Right lung (tissue), 5 donors: ENCODE data around the gene CRISPLD2. TPM values are rescaled to one million over a fixed set of nuclear protein-coding genes. Genes with fewer than 3 reads are reported as not detected.

Experiments used
- DNase-seq, 2 donors: peaks; one replicate each; pipeline ENCODE4 v3.0.0-alpha.2; 2013
- polyA plus RNA-seq, 5 donors: library from polyadenylated mRNA; unstranded; fragments of 120-200 nt; gene quantifications; one replicate each; pipeline versions ENCODE4 v1.2.1 to v1.2.3, GENCODE V29; 2013; ENCODE audit warnings: inconsistent platforms in 1 of 5, low replicate concordance in 1 of 5; ENCODE audit not compliant: insufficient read length in 5 of 5, insufficient read depth in 1 of 5

The CRISPLD2 gene
- polyA plus RNA-seq, 5 donors, result 12.0 to 33.8 (median 20.6) TPM

GRCh38 chr16:84953190-84953746 is 133.5 kb downstream of the CRISPLD2 start:
- no peak for DNase-seq

- no peak for DNase-seq
Observed at GRCh38 chr16:84955427-84955826, 135.6 kb downstream of the CRISPLD2 start.

- no peak for DNase-seq
Observed at GRCh38 chr16:84957192-84957591, 137.4 kb downstream of the CRISPLD2 start.

- DNase-seq, result no peak
Observed at GRCh38 chr16:84957792-84958191, 138.0 kb downstream of the CRISPLD2 start.

Other genes with a start within 250 kb of the CRISPLD2 start
- 100 to 1,000 TPM in 4 of 5 donors, 10 to 100 TPM in 1; 97.5 to 155 (median 115) TPM for gene COTL1, start 201.9 kb upstream of the CRISPLD2 start, polyA plus RNA-seq
- 10 to 100 TPM; 18.6 to 28.3 (median 24.9) TPM for gene KLHL36, start 171.5 kb upstream of the CRISPLD2 start, polyA plus RNA-seq
- gene USP10, start 120.0 kb upstream of the CRISPLD2 start, polyA plus RNA-seq, result 10 to 100 TPM; 70.2 to 92.2 (median 88.6) TPM
- 10 to 100 TPM; 52.9 to 68.4 (median 59.7) TPM for gene ZDHHC7, start 191.6 kb downstream of the CRISPLD2 start, polyA plus RNA-seq
- gene KIAA0513, start 207.8 kb downstream of the CRISPLD2 start, polyA plus RNA-seq, result 1 to 10 TPM; 4.6 to 9.3 (median 5.6) TPM